SK-N-SH (cell line): ENCODE results near the gene TBC1D16. TPM values are rescaled to one million over a fixed set of nuclear protein-coding genes. Genes with fewer than 3 reads are reported as not detected.

ENCODE experiments used
- EZH2phosphoT487 ChIP-seq: fragments of 200-600 bp; sonication (generic); IDR thresholded peaks from 2 replicates; pipeline ENCODE4 v1.6.1; 2017; ENCODE audit warnings: low read depth, mixed run types, mild to moderate bottlenecking, antibody characterized with exemption, moderate library complexity, borderline replicate concordance
- FOSL2 ChIP-seq: IDR thresholded peaks from 2 replicates; pipeline ENCODE4 v1.4.0; 2012; ENCODE audit warnings: low read depth, mild to moderate bottlenecking, moderate library complexity, borderline replicate concordance
- IRF3 ChIP-seq: fragments of 150-350 bp; IDR thresholded peaks from 2 replicates; pipeline ENCODE4 v1.6.1; 2016; ENCODE audit warnings: mild to moderate bottlenecking, low read depth, low read length
- MXI1 ChIP-seq: IDR thresholded peaks from 2 replicates; pipeline ENCODE4 v1.6.1; 2012; ENCODE audit warnings: mild to moderate bottlenecking, low read depth, low read length, improper control_type of control experiment
- RAD21 ChIP-seq: IDR thresholded peaks from 2 replicates; pipeline ENCODE4 v1.6.1; 2012; ENCODE audit warnings: mild to moderate bottlenecking, low read length
- TCF12 ChIP-seq: IDR thresholded peaks from 2 replicates; pipeline ENCODE4 v1.4.0; 2012
- USF2 ChIP-seq: fragments of 150-350 bp; IDR thresholded peaks from 2 replicates; pipeline ENCODE4 v1.6.1; 2017; ENCODE audit warnings: antibody characterized with exemption, low read length, low read depth, borderline replicate concordance
- polyA plus RNA-seq, 3 experiments: library from polyadenylated mRNA; depleted of rRNA; stranded (reverse); fragments of >200 nt; gene quantifications; 2 replicates each; pipeline ENCODE4 v1.2.3, GENCODE V29; 2012
- TF ChIP-seq, protein P1 (sequence below): IDR thresholded peaks from 2 replicates; pipeline ENCODE4 v1.6.1; 2012; ENCODE audit warnings: mild to moderate bottlenecking, low read depth, low read length, moderate library complexity
- TF ChIP-seq, protein P2 (sequence below): IDR thresholded peaks from 2 replicates; pipeline ENCODE4 v1.4.0; 2012; ENCODE audit warnings: low read depth
- TF ChIP-seq, protein P3 (sequence below): fragments of 200-600 bp; sonication (generic); IDR thresholded peaks from 2 replicates; pipeline ENCODE4 v1.6.1; 2017; ENCODE audit warnings: antibody characterized with exemption, mild to moderate bottlenecking, moderate library complexity

Gene TBC1D16
- polyA plus RNA-seq, 1 of the 3 experiments (the other 2 are of a cell fraction): 14.5 TPM

DNA sequence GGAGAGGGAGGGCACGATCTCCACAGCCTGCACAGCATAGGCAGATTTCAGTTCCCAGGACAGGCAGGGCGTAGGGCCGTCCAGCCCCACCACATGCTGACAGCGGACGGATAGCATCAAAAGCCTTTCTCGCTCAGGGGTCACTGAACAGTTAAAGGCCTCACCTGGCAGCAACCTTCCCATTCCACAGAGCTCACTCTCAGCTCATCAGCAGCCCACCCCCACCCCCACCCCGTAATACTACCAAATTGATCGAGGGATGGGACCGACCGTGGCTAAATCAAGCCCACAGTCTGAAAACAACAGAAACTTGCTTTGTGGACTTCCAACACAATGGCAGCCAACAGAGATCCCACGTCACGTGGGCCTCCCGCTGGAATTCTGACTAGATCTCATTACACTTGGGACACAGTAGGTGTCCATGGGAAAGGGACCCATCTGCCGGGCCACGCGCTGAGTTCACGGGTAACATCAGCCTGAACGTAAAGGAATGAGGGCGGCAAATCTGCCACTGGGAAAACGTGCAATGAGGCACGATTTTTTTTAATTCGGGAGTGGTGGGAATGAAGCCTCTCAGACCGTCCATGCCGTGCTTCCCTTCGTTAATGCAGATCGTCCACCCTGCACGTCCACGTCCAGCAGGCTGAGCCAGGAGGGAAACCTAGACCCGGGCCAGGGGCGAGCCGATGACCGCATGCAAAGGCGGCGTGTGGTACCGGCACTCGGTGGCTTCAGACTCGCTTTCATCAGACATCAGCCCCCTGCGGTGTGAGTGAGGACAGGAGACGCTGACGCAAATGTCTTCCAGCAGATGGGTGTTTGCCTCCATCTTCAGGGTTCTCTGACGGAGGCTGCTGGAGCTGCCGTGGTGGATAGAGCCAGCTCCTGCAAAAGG is 92.1 kb downstream of the TBC1D16 start (continued):
- TF ChIP-seq, protein P1, sequence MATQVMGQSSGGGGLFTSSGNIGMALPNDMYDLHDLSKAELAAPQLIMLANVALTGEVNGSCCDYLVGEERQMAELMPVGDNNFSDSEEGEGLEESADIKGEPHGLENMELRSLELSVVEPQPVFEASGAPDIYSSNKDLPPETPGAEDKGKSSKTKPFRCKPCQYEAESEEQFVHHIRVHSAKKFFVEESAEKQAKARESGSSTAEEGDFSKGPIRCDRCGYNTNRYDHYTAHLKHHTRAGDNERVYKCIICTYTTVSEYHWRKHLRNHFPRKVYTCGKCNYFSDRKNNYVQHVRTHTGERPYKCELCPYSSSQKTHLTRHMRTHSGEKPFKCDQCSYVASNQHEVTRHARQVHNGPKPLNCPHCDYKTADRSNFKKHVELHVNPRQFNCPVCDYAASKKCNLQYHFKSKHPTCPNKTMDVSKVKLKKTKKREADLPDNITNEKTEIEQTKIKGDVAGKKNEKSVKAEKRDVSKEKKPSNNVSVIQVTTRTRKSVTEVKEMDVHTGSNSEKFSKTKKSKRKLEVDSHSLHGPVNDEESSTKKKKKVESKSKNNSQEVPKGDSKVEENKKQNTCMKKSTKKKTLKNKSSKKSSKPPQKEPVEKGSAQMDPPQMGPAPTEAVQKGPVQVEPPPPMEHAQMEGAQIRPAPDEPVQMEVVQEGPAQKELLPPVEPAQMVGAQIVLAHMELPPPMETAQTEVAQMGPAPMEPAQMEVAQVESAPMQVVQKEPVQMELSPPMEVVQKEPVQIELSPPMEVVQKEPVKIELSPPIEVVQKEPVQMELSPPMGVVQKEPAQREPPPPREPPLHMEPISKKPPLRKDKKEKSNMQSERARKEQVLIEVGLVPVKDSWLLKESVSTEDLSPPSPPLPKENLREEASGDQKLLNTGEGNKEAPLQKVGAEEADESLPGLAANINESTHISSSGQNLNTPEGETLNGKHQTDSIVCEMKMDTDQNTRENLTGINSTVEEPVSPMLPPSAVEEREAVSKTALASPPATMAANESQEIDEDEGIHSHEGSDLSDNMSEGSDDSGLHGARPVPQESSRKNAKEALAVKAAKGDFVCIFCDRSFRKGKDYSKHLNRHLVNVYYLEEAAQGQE: no peak
- TF ChIP-seq, protein P2, sequence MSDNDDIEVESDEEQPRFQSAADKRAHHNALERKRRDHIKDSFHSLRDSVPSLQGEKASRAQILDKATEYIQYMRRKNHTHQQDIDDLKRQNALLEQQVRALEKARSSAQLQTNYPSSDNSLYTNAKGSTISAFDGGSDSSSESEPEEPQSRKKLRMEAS: no peak
- TF ChIP-seq FOSL2: no peak
- TF ChIP-seq USF2: no peak
- TF ChIP-seq IRF3: no peak
- no peak for TF ChIP-seq EZH2phosphoT487
- TF ChIP-seq MXI1: no peak
- TF ChIP-seq TCF12: no peak
- no peak for TF ChIP-seq RAD21
- TF ChIP-seq, protein P3, sequence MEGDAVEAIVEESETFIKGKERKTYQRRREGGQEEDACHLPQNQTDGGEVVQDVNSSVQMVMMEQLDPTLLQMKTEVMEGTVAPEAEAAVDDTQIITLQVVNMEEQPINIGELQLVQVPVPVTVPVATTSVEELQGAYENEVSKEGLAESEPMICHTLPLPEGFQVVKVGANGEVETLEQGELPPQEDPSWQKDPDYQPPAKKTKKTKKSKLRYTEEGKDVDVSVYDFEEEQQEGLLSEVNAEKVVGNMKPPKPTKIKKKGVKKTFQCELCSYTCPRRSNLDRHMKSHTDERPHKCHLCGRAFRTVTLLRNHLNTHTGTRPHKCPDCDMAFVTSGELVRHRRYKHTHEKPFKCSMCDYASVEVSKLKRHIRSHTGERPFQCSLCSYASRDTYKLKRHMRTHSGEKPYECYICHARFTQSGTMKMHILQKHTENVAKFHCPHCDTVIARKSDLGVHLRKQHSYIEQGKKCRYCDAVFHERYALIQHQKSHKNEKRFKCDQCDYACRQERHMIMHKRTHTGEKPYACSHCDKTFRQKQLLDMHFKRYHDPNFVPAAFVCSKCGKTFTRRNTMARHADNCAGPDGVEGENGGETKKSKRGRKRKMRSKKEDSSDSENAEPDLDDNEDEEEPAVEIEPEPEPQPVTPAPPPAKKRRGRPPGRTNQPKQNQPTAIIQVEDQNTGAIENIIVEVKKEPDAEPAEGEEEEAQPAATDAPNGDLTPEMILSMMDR: no peak
